ES-I3 (cell line): ENCODE measurements around the gene CYP2A13.
A peak's percentile ranks its signal among the peaks of the same experiment; 100 is the strongest.
"Not testable (repeated sequence)": the region's sequence is repeated elsewhere in the genome, so short reads cannot be mapped to it uniquely, and the experiment has no call there.

ENCODE experiments used
- H3K36me3 ChIP-seq: 2 replicates; pipeline ENCODE4 v1.6.1; 2013; ENCODE audit warnings: mild to moderate bottlenecking, low read length, control low read depth, moderate library complexity; ENCODE audit not compliant: insufficient read depth
- H3K4me1 ChIP-seq: 2 replicates; pipeline ENCODE4 v1.6.1; 2013; ENCODE audit warnings: mild to moderate bottlenecking, control low read depth, low read length; ENCODE audit not compliant: insufficient read depth
- H3K9ac ChIP-seq: 2 replicates; pipeline ENCODE4 v1.6.1; 2013; ENCODE audit warnings: low read depth, mild to moderate bottlenecking, low read length, moderate library complexity
- H3K9me3 ChIP-seq: 2 replicates; pipeline ENCODE4 v1.6.1; 2013; ENCODE audit warnings: mild to moderate bottlenecking, low read length, moderate library complexity; ENCODE audit not compliant: control insufficient read depth, insufficient read depth

CYP2A13 gene, protein sequence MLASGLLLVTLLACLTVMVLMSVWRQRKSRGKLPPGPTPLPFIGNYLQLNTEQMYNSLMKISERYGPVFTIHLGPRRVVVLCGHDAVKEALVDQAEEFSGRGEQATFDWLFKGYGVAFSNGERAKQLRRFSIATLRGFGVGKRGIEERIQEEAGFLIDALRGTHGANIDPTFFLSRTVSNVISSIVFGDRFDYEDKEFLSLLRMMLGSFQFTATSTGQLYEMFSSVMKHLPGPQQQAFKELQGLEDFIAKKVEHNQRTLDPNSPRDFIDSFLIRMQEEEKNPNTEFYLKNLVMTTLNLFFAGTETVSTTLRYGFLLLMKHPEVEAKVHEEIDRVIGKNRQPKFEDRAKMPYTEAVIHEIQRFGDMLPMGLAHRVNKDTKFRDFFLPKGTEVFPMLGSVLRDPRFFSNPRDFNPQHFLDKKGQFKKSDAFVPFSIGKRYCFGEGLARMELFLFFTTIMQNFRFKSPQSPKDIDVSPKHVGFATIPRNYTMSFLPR

DNA sequence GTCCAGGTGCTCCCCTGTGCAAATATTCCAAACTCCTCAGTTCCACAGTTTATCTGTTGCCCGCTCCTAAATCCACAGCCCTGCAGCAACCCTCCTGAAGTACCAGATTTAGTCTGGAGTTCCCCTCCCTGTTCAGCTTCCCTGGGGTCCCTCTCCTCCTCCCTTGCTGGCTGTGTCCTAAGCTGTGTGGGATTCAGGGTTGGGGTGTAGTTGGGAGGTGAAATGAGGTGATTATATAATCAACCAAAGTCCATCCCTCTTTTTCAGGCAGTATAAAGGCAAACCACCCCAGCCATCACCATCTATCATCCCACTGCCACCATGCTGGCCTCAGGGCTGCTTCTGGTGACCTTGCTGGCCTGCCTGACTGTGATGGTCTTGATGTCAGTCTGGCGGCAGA is at the start of gene CYP2A13:
Gene CYP2A13 (plus strand): TSS at position 301 of the 400 bp plus-strand sequence. CDS start 21 bp downstream, at position 322.
- no peaks in the 10 kb centered on the region for H3K4me1 ChIP-seq
- H3K9me3 ChIP-seq, result no peaks in the 10 kb centered on the region
- H3K9ac ChIP-seq, result no peak within 1 kb of the TSS; the same call in 1 of the 2 replicates
- no peaks in the 10 kb centered on the region for H3K36me3 ChIP-seq

DNA sequence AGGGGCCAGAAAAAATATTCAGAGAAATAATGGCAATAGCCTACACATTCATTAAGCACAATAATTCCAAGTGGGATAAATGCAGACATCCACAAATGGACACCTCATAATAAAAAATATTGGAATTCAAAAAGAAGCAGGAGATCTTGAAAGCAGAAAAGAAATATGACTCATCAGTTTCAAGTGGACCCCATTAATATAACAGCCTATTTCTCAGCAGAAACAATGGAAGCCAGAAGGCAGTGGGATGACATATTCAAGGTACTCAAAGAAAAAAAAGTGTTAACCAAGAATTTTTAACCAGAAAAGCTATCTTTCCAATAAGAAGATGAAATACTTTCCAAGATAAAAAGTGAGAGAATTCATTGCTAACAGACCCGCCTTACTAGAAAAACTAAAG is 48.4 kb upstream of the CYP2A13 start:
- H3K9ac ChIP-seq, result no peak overlapping the region
- H3K36me3 ChIP-seq, result no peaks in the 10 kb centered on the region; the same call in 1 of the 2 replicates
- H3K9me3 ChIP-seq, result peaks cover 11% of the 10 kb centered on the region; the same call in 1 of the 2 replicates
- no peaks in the 10 kb centered on the region for H3K4me1 ChIP-seq

DNA sequence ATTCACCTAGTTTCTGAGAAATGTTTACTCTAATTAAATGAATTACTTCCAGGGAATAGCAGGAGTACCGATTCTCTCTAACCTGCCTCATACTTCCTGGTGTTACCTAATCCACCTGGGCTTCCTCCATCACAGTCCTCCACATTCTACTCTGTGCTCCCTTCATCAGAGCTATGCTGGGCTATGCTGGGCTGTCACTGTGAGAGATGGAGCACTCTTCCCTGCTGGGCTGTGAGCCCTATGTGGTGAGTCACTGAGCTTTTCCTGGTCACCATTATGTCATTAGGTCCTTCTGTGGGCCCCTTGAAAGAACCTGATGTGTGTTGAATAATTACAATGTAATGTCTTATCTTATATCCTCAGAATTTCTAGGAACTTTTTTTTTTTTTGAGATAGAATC is 43.2 kb upstream of the CYP2A13 start:
- H3K4me1 ChIP-seq, result not testable (repeated sequence)

DNA sequence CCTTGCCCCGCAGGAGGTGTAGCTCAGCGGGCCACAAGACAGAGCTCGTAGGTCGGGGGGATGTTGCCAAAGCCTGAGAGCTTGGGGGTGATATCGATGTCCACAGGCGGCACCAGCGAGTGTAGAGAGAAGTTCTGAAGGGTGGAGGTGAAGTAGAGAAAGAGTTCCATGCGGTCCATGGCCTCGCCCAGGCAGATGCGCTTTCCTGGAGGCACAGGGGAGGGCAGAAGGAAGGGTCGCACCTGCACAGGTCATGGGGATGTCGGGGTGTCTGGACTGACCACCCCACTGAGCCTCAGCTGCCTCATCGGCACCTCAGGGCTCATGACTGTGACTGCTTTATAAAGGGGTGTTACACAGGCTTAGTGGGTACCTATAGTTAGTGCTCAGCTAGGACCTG is 37.8 kb upstream of the CYP2A13 start:
- H3K36me3 ChIP-seq, result no peaks in the 10 kb centered on the region
- no peaks in the 10 kb centered on the region for H3K9me3 ChIP-seq
- no peaks in the 10 kb centered on the region for H3K4me1 ChIP-seq
- no peak overlapping the region for H3K9ac ChIP-seq

More for the DNA sequence above, 43.2 kb upstream of the CYP2A13 start:
- not testable (repeated sequence) for H3K9me3 ChIP-seq, H3K9ac ChIP-seq, H3K36me3 ChIP-seq

DNA sequence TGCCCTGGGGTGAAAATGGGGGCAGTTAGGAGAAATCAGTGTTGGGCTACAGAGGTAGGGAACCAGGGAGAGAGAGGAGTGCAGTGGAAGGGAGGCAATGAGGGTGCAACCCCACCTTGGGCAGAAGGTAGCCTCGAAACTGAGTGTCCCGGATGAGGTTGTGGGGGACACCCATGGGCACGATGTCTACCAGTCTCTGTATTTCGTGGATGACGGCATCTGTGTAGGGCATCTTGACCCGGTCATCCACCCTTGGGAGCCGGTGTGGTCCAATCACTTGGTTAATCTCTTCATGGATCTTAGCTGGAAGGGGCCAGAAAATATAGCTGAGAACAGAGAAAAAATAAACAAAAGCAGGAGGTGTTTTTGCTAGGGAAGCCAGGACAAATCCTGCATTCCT is 36.1 kb upstream of the CYP2A13 start:
- H3K9me3 ChIP-seq, H3K4me1 ChIP-seq, H3K36me3 ChIP-seq, H3K9ac ChIP-seq: not testable (repeated sequence)

DNA sequence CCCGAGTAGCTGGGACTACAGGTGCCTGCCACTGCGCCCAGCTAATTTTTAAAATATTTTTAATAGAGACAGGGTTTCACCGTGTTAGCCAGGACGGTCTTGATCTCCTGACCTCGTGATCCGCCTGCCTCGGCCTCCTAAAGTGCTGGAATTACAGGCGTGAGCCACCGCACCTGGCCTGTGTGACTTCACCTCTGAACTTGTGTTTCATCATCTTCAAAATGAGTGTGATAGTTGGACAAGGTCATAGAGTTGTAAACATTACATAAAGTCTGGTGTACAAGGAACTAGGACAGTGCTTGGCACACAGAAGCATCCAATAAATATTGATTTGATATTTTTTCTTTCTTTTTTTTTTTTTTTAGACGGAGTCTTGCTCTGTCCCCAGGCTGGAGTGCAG is 34.9 kb upstream of the CYP2A13 start:
- not testable (repeated sequence) for H3K9me3 ChIP-seq, H3K4me1 ChIP-seq, H3K36me3 ChIP-seq, H3K9ac ChIP-seq

DNA sequence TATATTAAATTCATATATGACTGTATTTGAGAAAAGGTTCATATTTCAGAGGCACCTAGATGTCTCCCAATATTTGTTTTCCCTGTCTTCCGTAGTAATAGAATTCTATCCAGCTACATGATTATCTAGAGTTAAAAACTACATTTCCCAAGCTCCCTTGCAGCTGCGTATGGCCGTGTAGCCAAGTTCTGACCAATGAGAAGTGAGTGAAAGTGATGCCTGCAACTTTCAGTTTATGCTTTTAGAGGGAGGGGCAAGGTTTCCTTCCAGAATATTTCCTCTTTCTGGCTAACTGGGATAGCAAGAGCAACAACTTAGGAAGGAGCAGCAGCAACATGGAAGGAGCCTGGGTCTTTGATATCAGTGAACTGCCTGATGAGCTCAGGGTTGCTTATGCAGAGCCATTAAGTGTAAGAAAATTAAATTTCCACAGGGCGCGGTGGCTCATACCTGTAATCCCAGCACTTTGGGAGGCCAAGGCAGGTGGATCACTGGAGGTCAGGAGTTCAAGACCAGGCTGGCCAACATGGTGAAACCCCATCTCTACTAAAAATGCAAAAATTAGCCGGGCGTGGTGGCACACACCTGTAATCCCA is 23.2 kb upstream of the CYP2A13 start:
- Histone ChIP-seq H3K36me3 (no peaks in the 10 kb centered on the region), H3K4me1 (no peaks in the 10 kb centered on the region), H3K9me3 (no peaks in the 10 kb centered on the region; the same call in 1 of the 2 replicates), H3K9ac (no peak overlapping the region)

DNA sequence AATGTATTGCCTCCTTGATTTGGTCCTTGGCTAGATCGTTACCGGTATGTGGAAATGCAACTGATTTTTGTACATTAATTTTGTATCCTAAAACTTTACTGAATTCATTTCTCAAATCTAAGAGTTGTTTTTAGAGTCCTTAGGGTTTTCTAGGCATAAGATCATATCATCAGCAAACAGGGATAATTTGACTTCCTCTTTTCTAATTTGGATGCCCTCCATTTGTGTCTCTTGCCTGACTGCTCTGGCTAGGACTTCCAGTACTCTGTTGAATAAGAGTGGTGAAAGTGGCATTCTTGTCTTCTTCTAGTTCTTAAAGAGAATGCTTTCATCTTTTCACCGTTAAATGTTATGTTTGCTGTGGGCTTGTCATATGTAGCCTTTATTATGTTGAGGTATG is 12.0 kb upstream of the CYP2A13 start:
- Histone ChIP-seq H3K36me3 (no peaks in the 10 kb centered on the region), H3K9ac (no peak overlapping the region), H3K4me1 (no peaks in the 10 kb centered on the region), H3K9me3 (peaks cover 3% of the 10 kb centered on the region; the same call in 1 of the 2 replicates)

DNA sequence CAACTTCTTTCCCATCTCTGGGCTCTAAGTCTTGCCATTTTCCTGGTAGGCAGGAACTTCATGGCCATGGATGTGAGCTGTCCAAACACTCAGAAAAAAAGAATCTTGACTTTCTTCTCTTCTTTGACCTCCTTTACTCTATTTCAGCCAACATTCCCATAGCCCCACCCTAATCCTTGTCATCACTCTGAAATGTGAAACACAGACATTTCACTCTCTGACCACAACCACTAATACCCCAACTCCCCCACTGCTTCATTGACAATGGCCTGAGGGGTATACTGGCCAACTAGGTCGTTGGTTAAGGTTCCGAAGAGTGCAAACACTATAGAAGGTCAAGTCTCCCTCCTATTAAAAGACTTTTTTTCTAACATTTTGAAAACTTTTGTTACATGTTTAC is 4.7 kb upstream of the CYP2A13 start:
- Histone ChIP-seq H3K9me3 (peaks cover 3% of the 10 kb centered on the region; the same call in 1 of the 2 replicates), H3K36me3 (no peaks in the 10 kb centered on the region), H3K4me1 (no peaks in the 10 kb centered on the region), H3K9ac (no peak overlapping the region)

DNA sequence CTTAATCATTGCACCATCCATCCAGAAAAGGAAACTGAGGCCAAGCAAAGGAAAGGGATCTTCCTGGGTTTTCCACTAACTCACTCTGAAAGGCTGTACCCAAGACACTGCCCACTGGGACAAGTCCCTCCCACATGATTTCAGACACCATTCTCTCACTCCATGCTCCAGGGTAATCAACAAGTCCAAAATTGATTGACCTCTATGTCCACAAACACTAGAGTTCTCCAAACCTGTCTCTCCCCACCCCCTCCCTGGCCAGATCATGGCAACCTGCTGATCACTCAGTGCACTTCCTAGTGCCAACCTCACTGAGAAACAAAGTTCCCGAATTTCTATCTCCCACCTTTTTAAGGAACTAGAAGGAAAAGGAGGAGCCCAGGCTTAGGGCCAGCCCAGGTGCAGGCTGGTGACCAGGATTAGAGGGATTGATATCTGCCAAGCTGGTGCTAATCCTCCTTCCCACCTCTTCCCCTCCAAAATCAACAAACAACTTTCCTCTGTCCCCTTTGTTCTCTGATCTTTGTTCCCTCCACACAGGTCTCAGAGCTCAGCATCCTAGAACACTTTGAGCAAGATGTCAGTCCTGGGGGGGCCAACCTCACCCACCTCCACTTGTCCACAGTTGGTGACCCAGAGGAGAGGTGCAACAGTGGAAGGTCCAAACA is 2.4 kb upstream of the CYP2A13 start:
- no peaks in the 10 kb centered on the region for H3K36me3 ChIP-seq
- no peaks in the 10 kb centered on the region; the same call in 1 of the 2 replicates for H3K9me3 ChIP-seq
- H3K4me1 ChIP-seq, result no peaks in the 10 kb centered on the region
- no peak overlapping the region for H3K9ac ChIP-seq

DNA sequence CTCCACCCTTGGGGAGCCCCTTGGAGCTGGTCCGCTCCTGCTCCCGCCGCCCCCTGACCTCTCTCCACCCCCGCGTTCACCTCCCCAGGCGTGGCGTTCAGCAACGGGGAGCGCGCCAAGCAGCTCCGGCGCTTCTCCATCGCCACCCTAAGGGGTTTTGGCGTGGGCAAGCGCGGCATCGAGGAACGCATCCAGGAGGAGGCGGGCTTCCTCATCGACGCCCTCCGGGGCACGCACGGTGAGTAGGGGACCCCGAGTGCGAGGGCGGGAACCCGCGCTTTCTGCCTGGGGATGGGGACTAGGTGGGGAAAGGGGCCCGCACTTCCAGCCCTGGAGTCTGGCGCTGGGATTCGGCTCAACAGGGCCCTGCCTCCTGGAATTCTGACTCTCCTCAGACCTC is 1.7 kb downstream of the CYP2A13 start:
- no peaks in the 10 kb centered on the region for H3K4me1 ChIP-seq
- H3K36me3 ChIP-seq, result no peaks in the 10 kb centered on the region
- no peaks in the 10 kb centered on the region for H3K9me3 ChIP-seq
- peak overlapping the region; percentile 54; the same call in 1 of the 2 replicates for H3K9ac ChIP-seq

DNA sequence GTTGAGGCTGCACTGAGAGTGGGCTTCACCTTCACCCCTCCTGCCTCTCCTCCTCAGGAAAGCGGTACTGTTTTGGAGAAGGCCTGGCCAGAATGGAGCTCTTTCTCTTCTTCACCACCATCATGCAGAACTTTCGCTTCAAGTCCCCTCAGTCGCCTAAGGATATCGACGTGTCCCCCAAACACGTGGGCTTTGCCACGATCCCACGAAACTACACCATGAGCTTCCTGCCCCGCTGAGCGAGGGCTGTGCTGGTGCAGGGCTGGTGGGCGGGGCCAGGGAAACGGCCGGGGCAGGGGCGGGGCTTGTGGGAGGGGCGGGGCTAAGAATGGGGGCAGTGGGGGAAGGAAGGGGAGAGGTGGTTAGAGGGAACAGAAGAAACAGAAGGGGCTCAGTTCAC is 7.5 kb downstream of the CYP2A13 start:
- no peak overlapping the region for H3K9ac ChIP-seq
- H3K9me3 ChIP-seq, result peaks cover 3% of the 10 kb centered on the region; the same call in 1 of the 2 replicates
- H3K36me3 ChIP-seq, result no peaks in the 10 kb centered on the region
- H3K4me1 ChIP-seq, result no peaks in the 10 kb centered on the region

DNA sequence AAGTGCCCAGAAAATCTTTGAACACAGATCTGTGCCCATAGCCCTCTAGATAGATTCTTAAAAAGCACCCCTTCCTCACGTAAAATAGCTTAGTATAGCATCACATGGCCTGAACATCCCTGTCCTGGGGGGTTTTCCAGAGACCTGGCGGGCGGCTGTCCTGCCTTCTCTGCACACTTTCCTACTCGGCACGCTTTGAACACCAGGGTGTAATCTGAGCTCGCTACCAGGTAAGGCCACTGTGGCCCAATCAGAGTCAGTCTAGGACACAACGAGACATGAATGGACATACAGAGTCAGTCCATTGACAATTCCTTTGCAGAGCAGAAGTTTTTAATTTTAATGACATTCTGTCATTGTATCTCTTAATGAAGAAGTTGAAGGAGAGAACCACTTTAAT is 8.1 kb downstream of the CYP2A13 start:
- peaks cover 3% of the 10 kb centered on the region; the same call in 1 of the 2 replicates for H3K9me3 ChIP-seq
- H3K9ac ChIP-seq, result no peak overlapping the region
- no peaks in the 10 kb centered on the region for H3K4me1 ChIP-seq
- H3K36me3 ChIP-seq, result no peaks in the 10 kb centered on the region

DNA sequence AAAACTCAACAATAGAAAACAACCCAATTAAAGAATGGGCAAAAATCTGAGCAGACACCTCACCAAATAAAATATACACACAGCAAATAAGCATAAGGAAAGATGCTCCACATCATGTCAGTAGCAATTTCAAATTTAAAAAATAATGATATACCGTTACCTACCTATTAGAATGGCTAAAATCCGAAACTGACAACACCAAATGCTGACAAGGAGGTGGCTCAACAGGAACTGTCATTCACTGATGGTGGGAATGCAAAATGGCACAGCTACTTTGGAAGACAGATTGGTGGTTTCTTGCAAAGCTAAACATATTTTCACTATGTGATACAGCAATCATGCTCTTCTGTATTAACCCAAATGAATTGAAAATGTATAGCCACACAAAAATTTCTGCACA is 9.1 kb downstream of the CYP2A13 start:
- no peaks in the 10 kb centered on the region for H3K36me3 ChIP-seq
- peaks cover 3% of the 10 kb centered on the region; the same call in 1 of the 2 replicates for H3K9me3 ChIP-seq
- H3K9ac ChIP-seq, result no peak overlapping the region
- H3K4me1 ChIP-seq, result no peaks in the 10 kb centered on the region
